ENCODE data around the gene STXBP2. TPM values are rescaled to one million over a fixed set of nuclear protein-coding genes. Genes with fewer than 3 reads are reported as not detected.
A peak's percentile ranks its signal among the peaks of the same experiment; 100 is the strongest.

Gene STXBP2
- total RNA-seq, 4 donors from 2014 or later, result 2.4 to 10.3 (median 8.2) TPM; not detected in 1

DNA sequence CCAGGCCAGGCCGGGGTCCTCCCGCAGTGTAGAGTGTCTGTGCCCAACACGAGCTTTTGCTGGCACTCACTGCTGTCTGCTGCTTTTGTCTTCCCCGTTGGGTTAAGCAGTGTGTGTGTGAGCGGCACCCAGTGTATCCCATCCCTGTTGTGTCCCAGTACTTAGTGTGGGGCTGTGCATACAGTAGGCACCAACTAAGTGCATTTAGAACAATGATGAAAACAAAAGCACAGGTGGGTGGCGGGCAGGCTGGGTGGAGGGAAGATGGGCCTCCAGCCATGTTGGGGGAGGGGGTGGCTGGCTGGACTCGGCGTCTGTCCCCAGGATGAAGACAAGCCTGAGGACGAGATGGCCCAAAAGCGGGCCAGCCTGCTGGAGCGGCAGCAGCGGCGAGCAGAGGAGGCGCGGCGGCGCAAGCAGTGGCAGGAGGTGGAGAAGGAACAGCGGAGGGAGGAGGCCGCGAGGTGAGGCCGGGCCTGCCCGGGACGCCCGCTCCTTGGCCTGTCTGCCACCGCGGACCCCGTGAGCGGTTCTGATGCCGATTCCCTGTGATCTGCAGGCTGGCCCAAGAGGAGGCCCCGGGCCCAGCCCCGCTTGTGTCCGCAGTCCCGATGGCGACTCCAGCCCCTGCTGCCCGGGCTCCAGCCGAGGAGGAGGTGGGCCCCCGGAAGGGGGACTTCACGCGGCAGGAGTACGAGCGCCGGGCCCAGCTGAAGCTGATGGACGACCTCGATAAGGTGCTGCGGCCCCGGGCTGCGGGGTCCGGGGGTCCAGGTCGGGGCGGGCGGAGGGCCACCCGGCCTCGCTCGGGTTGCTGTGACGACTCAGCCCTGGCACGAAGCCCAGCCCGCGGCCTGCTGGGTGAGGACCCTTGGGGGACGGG is 21.8 kb upstream of the STXBP2 start:
- Histone ChIP-seq H3K27me3 (no peaks in the 10 kb centered on the region), H3K4me1 (no peaks in the 10 kb centered on the region), H3K9me3 (no peaks in the 10 kb centered on the region), H3K36me3 (no peaks in the 10 kb centered on the region), H3K4me3 (no peak overlapping the region), H3K27ac (no peak overlapping the region)
- no peak for TF ChIP-seq POLR2A (IDR thresholded peaks at IDR 0.05)
- TF ChIP-seq, protein P1, sequence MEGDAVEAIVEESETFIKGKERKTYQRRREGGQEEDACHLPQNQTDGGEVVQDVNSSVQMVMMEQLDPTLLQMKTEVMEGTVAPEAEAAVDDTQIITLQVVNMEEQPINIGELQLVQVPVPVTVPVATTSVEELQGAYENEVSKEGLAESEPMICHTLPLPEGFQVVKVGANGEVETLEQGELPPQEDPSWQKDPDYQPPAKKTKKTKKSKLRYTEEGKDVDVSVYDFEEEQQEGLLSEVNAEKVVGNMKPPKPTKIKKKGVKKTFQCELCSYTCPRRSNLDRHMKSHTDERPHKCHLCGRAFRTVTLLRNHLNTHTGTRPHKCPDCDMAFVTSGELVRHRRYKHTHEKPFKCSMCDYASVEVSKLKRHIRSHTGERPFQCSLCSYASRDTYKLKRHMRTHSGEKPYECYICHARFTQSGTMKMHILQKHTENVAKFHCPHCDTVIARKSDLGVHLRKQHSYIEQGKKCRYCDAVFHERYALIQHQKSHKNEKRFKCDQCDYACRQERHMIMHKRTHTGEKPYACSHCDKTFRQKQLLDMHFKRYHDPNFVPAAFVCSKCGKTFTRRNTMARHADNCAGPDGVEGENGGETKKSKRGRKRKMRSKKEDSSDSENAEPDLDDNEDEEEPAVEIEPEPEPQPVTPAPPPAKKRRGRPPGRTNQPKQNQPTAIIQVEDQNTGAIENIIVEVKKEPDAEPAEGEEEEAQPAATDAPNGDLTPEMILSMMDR (IDR thresholded peaks at IDR 0.05), result no peak
- intact Hi-C loops (cut with DNase I; ENCODE audit: low total_unique reads), result no loop called here
- no peak for DNase-seq

DNA sequence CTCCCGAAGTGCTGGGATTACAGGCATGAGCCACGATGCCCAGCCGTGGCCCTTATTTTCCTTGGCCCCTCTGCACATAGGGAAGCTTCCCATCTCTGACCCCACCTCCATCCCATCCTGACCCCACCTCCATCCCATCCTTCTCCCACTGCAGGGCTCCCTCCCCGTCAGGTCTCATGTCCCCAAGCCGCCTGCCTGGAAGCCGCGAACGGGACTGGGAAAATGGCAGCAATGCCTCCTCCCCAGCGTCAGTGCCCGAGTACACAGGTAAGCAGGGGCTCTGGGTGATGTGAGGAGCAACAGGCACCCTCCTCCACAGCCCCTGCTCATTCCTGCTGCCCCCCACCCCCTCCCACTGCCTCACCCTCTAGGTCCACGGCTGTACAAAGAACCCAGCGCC is 19.7 kb upstream of the STXBP2 start:
- H3K4me1 ChIP-seq, result no peaks in the 10 kb centered on the region
- H3K4me3 ChIP-seq, result no peak overlapping the region
- no peak for DNase-seq
- H3K9me3 ChIP-seq, result no peaks in the 10 kb centered on the region
- intact Hi-C loops (cut with DNase I; ENCODE audit: low total_unique reads), result no loop called here
- no peak overlapping the region for H3K27ac ChIP-seq
- TF ChIP-seq POLR2A (IDR thresholded peaks at IDR 0.05), result no peak
- TF ChIP-seq, protein P1 (IDR thresholded peaks at IDR 0.05), result no peak
- H3K27me3 ChIP-seq, result no peaks in the 10 kb centered on the region
- H3K36me3 ChIP-seq, result no peaks in the 10 kb centered on the region

DNA sequence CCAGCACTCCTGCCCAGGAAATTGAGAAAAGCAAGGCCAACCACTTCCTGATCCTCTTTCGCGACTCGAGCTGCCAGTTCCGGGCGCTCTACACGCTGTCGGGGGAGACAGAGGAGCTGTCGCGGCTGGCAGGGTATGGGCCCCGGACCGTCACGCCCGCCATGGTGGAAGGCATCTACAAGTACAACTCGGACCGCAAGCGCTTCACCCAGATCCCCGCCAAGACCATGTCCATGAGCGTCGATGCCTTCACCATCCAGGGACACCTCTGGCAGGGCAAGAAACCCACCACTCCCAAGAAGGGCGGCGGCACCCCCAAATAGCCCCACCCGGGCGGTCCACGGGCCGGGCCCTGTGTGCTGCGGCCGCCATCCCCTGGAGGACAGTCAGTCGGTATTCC is 19.2 kb upstream of the STXBP2 start:
- H3K4me3 ChIP-seq, result no peak overlapping the region
- intact Hi-C loops (cut with DNase I; ENCODE audit: low total_unique reads), result no loop called here
- no peaks in the 10 kb centered on the region for H3K27me3 ChIP-seq
- H3K36me3 ChIP-seq, result no peaks in the 10 kb centered on the region
- no peaks in the 10 kb centered on the region for H3K9me3 ChIP-seq
- no peak for DNase-seq
- no peak overlapping the region for H3K27ac ChIP-seq
- H3K4me1 ChIP-seq, result no peaks in the 10 kb centered on the region
- no peak for TF ChIP-seq POLR2A (IDR thresholded peaks at IDR 0.05)
- TF ChIP-seq, protein P1 (IDR thresholded peaks at IDR 0.05), result no peak

DNA sequence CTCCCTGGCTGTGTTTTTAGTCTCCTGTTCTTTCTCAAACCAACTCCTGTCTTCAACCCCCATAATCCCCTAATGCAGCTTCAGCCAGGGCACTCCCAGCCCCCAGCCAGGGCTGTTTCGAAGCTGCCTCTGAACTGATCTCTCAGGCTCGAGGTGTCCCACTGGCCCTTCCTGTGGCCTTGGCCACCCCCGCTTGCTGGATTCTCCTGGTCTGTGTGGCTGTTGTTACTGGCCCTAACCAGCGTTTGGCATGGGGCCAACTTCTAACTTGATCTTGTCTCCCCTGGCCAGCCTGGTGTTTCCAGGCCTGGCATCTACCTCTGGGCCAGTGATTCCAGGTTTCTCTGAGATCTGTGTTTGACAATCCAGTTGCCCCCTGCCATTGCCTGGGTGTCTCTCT is 18.6 kb upstream of the STXBP2 start:
- TF ChIP-seq POLR2A (IDR thresholded peaks at IDR 0.05), result no peak
- TF ChIP-seq, protein P1 (IDR thresholded peaks at IDR 0.05), result no peak
- H3K4me3 ChIP-seq, result no peak overlapping the region
- H3K4me1 ChIP-seq, result no peaks in the 10 kb centered on the region
- H3K27ac ChIP-seq, result no peak overlapping the region
- intact Hi-C loops (cut with DNase I; ENCODE audit: low total_unique reads), result no loop called here
- no peaks in the 10 kb centered on the region for H3K36me3 ChIP-seq
- no peaks in the 10 kb centered on the region for H3K9me3 ChIP-seq
- H3K27me3 ChIP-seq, result no peaks in the 10 kb centered on the region
- DNase-seq, result no peak

DNA sequence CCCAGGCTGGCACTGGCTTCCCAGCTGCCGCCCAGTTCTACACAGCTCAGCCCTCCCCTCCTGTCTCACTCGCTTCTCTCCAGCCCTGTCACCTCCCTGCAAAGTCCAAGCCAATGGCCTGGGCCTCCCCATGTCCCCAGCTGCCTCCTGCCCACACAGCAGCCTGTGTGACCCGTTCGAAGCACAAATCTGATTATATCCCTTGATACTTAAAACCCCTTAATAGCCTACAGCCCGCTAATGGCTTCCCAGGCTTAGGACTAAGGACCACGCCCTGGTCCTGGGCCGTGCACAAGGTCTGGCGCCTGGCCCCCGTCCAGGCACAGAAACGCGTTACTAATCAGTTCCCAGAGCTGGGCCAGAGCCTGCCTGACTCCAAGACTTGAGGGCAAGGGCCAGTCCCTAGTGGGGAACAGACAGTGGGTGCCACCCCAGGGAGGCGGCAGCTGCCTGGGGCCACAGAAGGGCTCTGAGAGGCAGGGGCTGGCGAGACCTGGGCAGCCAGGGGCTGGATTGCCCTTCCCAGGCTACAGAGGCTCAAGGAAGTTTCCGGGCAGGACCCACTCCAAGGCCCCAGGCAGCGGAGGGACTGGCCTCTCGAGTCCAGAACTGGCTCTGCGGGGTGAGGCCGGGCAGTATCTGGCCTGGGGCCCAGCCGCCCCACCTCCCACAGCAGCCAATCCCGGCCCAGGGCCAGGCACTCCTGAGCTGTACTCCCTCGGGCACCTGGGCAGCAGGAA is 18.0 kb upstream of the STXBP2 start:
- Histone ChIP-seq H3K4me3 (no peak overlapping the region), H3K27ac (no peak overlapping the region), H3K9me3 (no peaks in the 10 kb centered on the region), H3K27me3 (no peaks in the 10 kb centered on the region), H3K36me3 (no peaks in the 10 kb centered on the region), H3K4me1 (no peaks in the 10 kb centered on the region)
- intact Hi-C loops (cut with DNase I; ENCODE audit: low total_unique reads), result no loop called here
- TF ChIP-seq, protein P1 (IDR thresholded peaks at IDR 0.05), result no peak
- TF ChIP-seq POLR2A (IDR thresholded peaks at IDR 0.05), result peak in 1 of 2 donors; percentile 35
- no peak for DNase-seq

Data from uterus (tissue), 4 donors.